Stomach smooth muscle (tissue), 2 donors: ENCODE measurements around the gene SLC12A6.

Source experiments
- H3K27ac ChIP-seq: one replicate; pipeline ENCODE4 v1.7.0; 2013; ENCODE audit warnings: mild to moderate bottlenecking, low read length, inconsistent platforms
- H3K27me3 ChIP-seq, 2 donors: one replicate each; pipeline ENCODE4 v1.7.0; 2013; ENCODE audit warnings: low read length in 2 of 2; ENCODE audit not compliant: insufficient read depth in 2 of 2, control insufficient read depth in 1 of 2
- H3K36me3 ChIP-seq, 2 donors: one replicate each; pipeline ENCODE4 v1.7.0; 2013; ENCODE audit warnings: low read length in 2 of 2; ENCODE audit not compliant: control insufficient read depth in 2 of 2, insufficient read depth in 2 of 2
- H3K4me1 ChIP-seq: one replicate; pipeline ENCODE4 v1.7.0; 2013; ENCODE audit warnings: low read length; ENCODE audit not compliant: control insufficient read depth, insufficient read depth
- H3K4me3 ChIP-seq, 2 donors: one replicate each; pipeline ENCODE4 v1.7.0; 2013; ENCODE audit warnings: low read length in 2 of 2
- H3K9ac ChIP-seq, 2 donors: one replicate each; pipeline ENCODE4 v1.7.0; 2013; ENCODE audit warnings: low read length in 2 of 2, mild to moderate bottlenecking in 1 of 2
- H3K9me3 ChIP-seq, 2 donors: one replicate each; pipeline ENCODE4 v1.7.0; 2013; ENCODE audit warnings: low read length in 2 of 2; ENCODE audit not compliant: control insufficient read depth in 2 of 2
- donor health status: healthy.
- donor health status: Pancreatic carcinoma.

The SLC12A6 gene

GRCh38 chr15:34341381-34342212 is 4.0 kb upstream of the SLC12A6 start:
- H3K36me3 ChIP-seq = peaks cover 0 to 4% of the 10 kb centered on the region in 2 donors
- no peak overlapping the region for H3K9ac ChIP-seq

GRCh38 chr15:34339946-34340345 is 2.4 kb upstream of the SLC12A6 start:
- H3K4me3 ChIP-seq = no peak overlapping the region
- H3K9ac ChIP-seq = no peak overlapping the region
- H3K36me3 ChIP-seq = peaks cover 0 to 4% of the 10 kb centered on the region in 2 donors
- H3K4me1 ChIP-seq = peaks cover 14% of the 10 kb centered on the region
- no peaks in the 10 kb centered on the region for H3K9me3 ChIP-seq
- no peak overlapping the region for H3K27ac ChIP-seq
- H3K27me3 ChIP-seq = no peaks in the 10 kb centered on the region

More at GRCh38 chr15:34341381-34342212, 4.0 kb upstream of the SLC12A6 start:
- H3K27me3 ChIP-seq = no peaks in the 10 kb centered on the region
- H3K9me3 ChIP-seq = no peaks in the 10 kb centered on the region
- no peak overlapping the region for H3K27ac ChIP-seq
- H3K4me1 ChIP-seq = peaks cover 12% of the 10 kb centered on the region
- H3K4me3 ChIP-seq = peak overlapping the region; percentile 19 to 100

DNA sequence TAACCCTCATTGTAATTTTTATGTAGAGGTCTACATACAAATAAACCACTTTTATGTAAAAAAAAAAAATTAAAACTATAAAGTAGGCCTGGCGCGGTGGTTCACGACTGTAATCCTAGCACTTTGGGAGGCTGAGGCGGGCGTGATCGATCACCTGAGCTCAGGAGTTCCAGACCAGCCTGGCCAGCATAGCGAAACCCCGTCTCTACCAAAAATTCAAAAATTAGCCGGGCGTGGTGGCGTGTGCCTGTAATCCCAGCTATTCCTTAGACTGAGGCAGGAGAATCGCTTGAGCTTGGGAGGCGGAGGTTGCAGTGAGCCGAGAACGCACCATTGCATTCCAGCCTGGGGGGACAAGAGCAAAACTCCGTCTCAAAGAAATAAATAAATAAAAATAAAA is 766 bp upstream of the SLC12A6 start:
- H3K4me3 ChIP-seq = peak overlapping the region; percentile 89 to 93
- no peak overlapping the region for H3K27ac ChIP-seq
- H3K27me3 ChIP-seq = no peaks in the 10 kb centered on the region
- H3K9me3 ChIP-seq = no peaks in the 10 kb centered on the region
- peaks cover 0 to 4% of the 10 kb centered on the region in 2 donors for H3K36me3 ChIP-seq
- H3K4me1 ChIP-seq = peaks cover 14% of the 10 kb centered on the region
- H3K9ac ChIP-seq = peak overlapping the region in 1 of 2 donors; percentile 6

- peak overlapping the region; percentile 61 to 71 for H3K9ac ChIP-seq
- no peaks in the 10 kb centered on the region for H3K27me3 ChIP-seq
- peaks cover 12% of the 10 kb centered on the region for H3K4me1 ChIP-seq
These were observed 507 bp downstream of the SLC12A6 start for GRCh38 chr15:34336991-34337556.

GRCh38 chr15:34336231-34336990 is 1.2 kb downstream of the SLC12A6 start:
- Histone ChIP-seq H3K27ac (no peak overlapping the region), H3K9me3 (no peaks in the 10 kb centered on the region), H3K27me3 (no peaks in the 10 kb centered on the region), H3K36me3 (no peaks in the 10 kb centered on the region), H3K4me3 (peak overlapping the region; percentile 89 to 93), H3K4me1 (peaks cover 7% of the 10 kb centered on the region), H3K9ac (peak overlapping the region in 1 of 2 donors; percentile 61)

More at GRCh38 chr15:34336991-34337556, 507 bp downstream of the SLC12A6 start:
- H3K4me3 ChIP-seq = peak overlapping the region; percentile 89 to 93
- no peaks in the 10 kb centered on the region for H3K9me3 ChIP-seq
- peaks cover 0 to 4% of the 10 kb centered on the region in 2 donors for H3K36me3 ChIP-seq
- H3K27ac ChIP-seq = no peak overlapping the region

GRCh38 chr15:34335176-34336032 is 2.2 kb downstream of the SLC12A6 start:
- Histone ChIP-seq H3K4me3 (peak overlapping the region in 1 of 2 donors; percentile 25), H3K36me3 (no peaks in the 10 kb centered on the region), H3K9me3 (no peaks in the 10 kb centered on the region), H3K27me3 (no peaks in the 10 kb centered on the region), H3K27ac (no peak overlapping the region), H3K4me1 (peaks cover 7% of the 10 kb centered on the region), H3K9ac (no peak overlapping the region)

DNA sequence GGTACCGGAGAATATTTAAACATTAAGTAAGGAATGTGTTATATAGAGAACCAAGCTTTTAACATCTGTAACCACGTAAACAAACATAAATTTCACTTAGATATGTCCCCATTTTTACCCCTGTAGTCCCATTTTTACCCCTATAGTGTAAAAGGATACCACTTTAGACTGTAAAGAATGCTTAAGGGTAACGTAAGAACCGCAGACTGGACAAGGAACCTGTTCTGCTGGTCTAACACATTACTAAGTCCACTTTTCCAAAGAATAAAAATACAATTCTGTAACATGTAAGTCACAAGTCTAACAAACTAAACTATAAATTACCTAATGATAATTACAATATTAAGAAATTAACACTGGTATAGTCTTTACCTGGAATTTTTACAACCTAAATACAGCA is 2.9 kb downstream of the SLC12A6 start:
- Histone ChIP-seq H3K36me3 (no peaks in the 10 kb centered on the region), H3K9ac (no peak overlapping the region), H3K4me1 (peaks cover 7% of the 10 kb centered on the region), H3K27ac (no peak overlapping the region), H3K4me3 (no peak overlapping the region), H3K9me3 (no peaks in the 10 kb centered on the region), H3K27me3 (no peaks in the 10 kb centered on the region)

GRCh38 chr15:34332553-34333120 is 4.9 kb downstream of the SLC12A6 start:
- no peak overlapping the region for H3K27ac ChIP-seq

DNA sequence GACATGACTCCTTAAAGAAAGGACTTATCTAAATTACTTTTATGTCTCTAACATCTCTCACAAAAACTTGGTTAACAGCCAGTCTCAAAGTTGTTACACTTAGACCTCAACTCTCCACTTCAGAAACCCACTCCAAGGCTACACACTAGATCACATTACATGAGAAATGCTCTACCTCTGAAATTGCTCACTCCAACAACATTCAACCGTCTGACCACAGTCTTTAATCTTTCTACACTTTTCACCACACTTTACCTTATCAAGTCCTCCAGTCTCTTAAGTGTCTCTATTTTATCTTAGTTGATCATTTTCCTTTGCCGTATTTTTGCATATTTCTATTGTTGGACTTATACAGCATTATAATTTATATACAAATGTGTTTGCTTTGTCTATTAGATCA is 5.8 kb downstream of the SLC12A6 start:
- Histone ChIP-seq H3K4me1 (peaks cover 3% of the 10 kb centered on the region), H3K27me3 (no peaks in the 10 kb centered on the region), H3K9me3 (no peaks in the 10 kb centered on the region), H3K9ac (no peak overlapping the region), H3K4me3 (no peak overlapping the region), H3K27ac (no peak overlapping the region), H3K36me3 (no peaks in the 10 kb centered on the region)

More at GRCh38 chr15:34332553-34333120, 4.9 kb downstream of the SLC12A6 start:
- Histone ChIP-seq H3K4me1 (peaks cover 7% of the 10 kb centered on the region), H3K4me3 (no peak overlapping the region), H3K9me3 (no peaks in the 10 kb centered on the region), H3K36me3 (no peaks in the 10 kb centered on the region), H3K27me3 (no peaks in the 10 kb centered on the region), H3K9ac (no peak overlapping the region)

DNA sequence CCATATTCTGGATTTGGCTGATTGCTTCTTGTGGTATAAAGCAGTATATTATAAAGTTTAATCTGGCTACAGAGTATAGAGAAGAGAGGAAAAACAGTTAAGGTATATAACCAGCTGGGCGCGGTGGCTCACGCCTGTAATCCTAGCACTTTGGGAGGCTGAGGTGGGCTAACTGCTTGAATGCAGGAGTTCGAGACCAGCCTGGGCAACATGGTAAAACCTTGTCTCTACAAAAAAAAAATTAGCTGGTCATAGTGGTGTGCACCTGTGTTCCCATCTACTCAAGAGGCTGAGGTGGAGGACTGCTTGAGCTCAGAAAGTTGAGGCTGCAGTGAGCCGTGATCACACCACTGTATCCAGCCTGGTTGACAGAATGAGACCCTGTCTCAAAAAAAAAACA is 7.3 kb downstream of the SLC12A6 start:
- H3K36me3 ChIP-seq = no peaks in the 10 kb centered on the region
- no peaks in the 10 kb centered on the region for H3K4me1 ChIP-seq
- H3K27ac ChIP-seq = no peak overlapping the region
- H3K4me3 ChIP-seq = no peak overlapping the region
- H3K9me3 ChIP-seq = no peaks in the 10 kb centered on the region
- H3K27me3 ChIP-seq = no peaks in the 10 kb centered on the region
- no peak overlapping the region for H3K9ac ChIP-seq
